Astrocyte of the cerebellum (primary cell): ENCODE results near the gene UBAC1.

Experiments used
- DNase-seq: peaks from one replicate; pipeline ENCODE4 v3.0.0-alpha.2; 2011; ENCODE audit warnings: low read depth
- H3K4me3 ChIP-seq: 2 replicates; pipeline ENCODE4 v1.5.1; 2011; ENCODE audit warnings: mild to moderate bottlenecking, low read depth, low read length, moderate library complexity
- CTCF ChIP-seq: IDR thresholded peaks from 2 replicates; pipeline ENCODE4 v1.5.1; 2012; ENCODE audit warnings: low read length, low read depth, moderate library complexity, mild to moderate bottlenecking; ENCODE audit errors: missing control alignments
- in situ Hi-C: cut with HindIII; loops from 2 replicates; pipeline ENCODE4 v1.10.0; 2017; ENCODE audit warnings: low sequenced_read_pairs

UBAC1 gene

GRCh38 chr9:136002215-136002614 is 41.0 kb upstream of the UBAC1 start:
- TF ChIP-seq CTCF: no peak
- in situ Hi-C loops: no loop called here
- no peak overlapping the region for H3K4me3 ChIP-seq
- no peak for DNase-seq

GRCh38 chr9:136001231-136001630 is 40.1 kb upstream of the UBAC1 start:
- DNase-seq: no peak
- in situ Hi-C loops: no loop called here
- TF ChIP-seq CTCF: no peak
- H3K4me3 ChIP-seq: no peak overlapping the region

- no peak overlapping the region for H3K4me3 ChIP-seq
- TF ChIP-seq CTCF: no peak
- DNase-seq: no peak
- in situ Hi-C loops: no loop called here
These were observed 37.4 kb upstream of the UBAC1 start for GRCh38 chr9:135998410-135999071.

GRCh38 chr9:135998016-135998380 is 36.8 kb upstream of the UBAC1 start:
- in situ Hi-C loops: no loop called here
- TF ChIP-seq CTCF: no peak
- H3K4me3 ChIP-seq: no peak overlapping the region
- DNase-seq: no peak

GRCh38 chr9:135997090-135998015 is 36.2 kb upstream of the UBAC1 start:
- no peak for DNase-seq
- in situ Hi-C loops: no loop called here
- no peak for TF ChIP-seq CTCF
- H3K4me3 ChIP-seq: no peak overlapping the region

- TF ChIP-seq CTCF: no peak
- no peak overlapping the region for H3K4me3 ChIP-seq
- in situ Hi-C loops: no loop called here
- DNase-seq: no peak
These were observed 34.6 kb upstream of the UBAC1 start for GRCh38 chr9:135995816-135996215.
